Glomerular visceral epithelial cell (primary cell): ENCODE data around the gene PDCD11.

Experiments
- DNase-seq: peaks from one replicate; pipeline ENCODE4 v3.0.0-alpha.2; 2016; ENCODE audit errors: extremely low spot score

Gene PDCD11

DNA sequence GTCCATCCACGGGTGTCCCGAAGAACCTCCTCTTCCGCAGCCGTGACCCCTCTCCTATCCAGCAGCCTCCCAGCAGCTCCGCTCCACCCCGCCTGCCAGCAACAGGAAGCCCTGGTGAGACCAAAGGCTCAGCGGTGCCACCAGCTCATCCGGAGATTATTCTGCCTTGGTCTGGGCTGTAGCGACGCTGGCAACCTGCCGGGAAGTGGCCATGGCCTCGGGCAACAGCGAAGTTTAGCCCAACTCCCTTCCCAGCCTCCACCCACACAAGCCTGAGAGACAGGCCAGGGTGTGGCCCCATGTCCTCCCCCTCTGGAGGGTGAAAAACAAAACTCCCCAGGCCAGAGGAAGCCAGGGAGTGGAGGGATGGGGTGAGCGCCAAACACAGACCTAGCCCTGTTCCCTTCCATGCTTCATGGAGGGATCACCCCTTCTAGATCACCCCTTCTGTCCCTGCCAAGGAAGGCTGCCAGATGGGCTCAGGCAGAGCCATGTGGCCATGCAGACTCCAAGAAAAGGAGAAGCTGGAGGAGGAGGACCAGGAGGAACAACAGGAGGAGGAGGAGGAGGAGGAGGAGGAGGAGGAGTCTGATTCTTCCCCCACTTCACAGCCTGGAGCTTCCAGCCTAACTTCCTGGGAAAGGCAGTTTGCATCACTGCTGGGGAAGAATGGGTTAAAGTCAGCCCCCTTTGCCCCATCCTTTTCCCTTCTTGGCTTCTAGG, 54.8 kb downstream of the PDCD11 start:
- DNase-seq, result no peak

DNA sequence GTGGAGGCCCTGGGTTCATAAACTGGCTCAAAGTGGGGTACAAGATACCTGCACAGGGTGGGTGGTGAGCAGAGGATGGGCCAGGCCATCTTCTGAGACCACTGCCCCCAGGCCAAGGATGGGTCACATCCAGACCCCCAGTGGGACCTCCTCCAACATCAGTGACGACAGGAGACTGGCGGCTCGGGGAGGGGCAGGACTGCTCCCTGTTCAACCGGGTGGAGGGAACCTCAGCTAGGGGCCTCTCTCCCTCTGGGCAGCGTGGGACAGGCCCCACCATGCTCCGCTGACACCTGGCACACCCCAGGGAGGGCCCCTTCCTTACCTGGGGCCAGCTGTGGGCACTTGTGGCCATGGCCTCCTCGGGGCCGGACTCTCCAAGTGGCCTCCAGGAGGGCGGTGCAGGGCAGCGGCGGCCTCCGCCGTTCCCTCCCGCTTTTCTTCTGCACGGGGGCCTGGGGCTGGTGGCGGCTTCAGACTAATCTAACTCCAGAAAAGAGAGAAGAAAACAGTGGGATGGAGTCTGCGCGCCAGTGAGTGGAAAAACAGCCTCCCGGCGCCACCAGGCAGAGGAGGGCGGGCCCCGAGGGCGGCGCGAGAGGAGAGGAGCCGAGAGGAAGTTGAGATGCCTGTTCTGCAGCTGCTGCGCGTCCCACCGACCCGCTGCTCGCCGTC, 55.5 kb downstream of the PDCD11 start, which contains the start of gene CALHM2:
Gene CALHM2 (minus strand): TSS at position 540 of the 675 bp plus-strand sequence. CDS start 2,429 bp downstream, outside the sequence.
- DNase-seq, result no peak

DNA sequence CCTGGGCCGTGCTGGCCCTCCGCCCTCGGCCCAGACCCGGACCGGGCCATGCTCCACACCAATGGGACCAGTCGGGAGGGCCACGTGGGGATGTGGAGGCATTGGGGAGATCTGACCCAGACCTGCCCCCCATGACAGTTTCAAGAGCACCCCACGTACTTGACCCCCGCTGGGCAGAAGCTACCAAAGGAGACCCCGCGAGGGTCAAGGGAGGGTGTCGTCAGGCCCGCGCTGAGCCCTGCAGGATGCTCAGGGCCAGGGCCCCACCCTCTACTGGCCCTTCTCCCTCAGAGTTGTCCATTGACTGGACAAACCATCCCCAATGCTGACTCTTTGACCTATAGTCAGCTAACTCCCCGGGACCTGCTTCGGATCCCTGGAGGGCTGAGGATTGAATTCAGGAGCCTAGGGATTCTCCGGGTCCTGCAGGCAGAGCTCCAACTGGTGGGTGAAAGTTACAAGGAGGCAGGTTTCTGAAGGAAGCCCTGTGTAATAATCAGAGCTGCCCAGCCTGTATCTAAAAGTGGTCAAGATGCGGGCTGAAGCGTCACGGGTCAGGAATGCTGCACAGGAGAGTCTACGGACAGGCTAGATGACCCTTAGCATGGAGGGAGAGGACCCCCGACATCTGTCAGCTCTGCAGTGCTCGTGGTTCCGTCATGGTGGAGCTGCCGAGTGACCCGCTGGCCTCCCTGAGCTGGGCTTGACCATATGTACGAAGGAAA, 56.2 kb downstream of the PDCD11 start:
- no peak for DNase-seq

DNA sequence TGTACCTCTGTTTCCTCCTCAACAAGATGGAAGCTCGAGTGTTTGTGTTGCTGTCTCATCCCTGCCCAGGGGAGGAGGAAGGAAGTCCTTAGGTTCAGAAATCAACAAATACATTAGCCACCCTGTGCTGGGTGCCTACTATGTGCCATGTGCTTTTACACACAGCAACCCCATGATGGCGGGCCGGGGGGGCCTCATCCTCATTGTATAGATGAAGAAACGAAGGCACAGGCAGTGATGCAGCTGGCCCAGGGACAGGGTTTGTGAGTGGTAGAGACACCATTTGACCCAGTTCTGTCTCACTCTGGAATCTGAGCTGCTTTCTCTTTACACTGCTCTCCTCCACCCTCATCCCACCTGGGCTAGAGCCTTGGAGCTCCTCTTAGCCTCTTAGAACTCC, 57.6 kb downstream of the PDCD11 start:
- no peak for DNase-seq

DNA sequence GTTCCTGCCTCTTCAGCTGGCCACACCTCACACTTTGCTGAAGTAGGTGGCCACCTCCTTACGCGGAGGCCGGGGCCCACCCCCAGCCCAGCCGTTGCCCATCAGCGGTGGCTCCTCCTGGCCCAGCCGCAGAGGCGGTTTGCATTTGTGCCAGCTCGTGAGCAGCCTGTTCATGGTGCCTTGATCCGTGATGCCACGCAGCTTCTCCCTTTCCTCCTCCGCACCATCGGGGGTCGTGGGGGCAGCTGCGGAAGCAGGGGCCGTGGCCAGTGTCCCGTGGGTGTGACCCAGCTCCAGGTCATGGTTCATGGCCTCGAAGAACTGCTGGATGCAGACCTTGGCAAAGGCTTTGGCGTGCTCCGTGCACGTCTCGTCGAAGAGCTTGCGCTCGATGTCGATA, 58.8 kb downstream of the PDCD11 start:
- no peak for DNase-seq

DNA sequence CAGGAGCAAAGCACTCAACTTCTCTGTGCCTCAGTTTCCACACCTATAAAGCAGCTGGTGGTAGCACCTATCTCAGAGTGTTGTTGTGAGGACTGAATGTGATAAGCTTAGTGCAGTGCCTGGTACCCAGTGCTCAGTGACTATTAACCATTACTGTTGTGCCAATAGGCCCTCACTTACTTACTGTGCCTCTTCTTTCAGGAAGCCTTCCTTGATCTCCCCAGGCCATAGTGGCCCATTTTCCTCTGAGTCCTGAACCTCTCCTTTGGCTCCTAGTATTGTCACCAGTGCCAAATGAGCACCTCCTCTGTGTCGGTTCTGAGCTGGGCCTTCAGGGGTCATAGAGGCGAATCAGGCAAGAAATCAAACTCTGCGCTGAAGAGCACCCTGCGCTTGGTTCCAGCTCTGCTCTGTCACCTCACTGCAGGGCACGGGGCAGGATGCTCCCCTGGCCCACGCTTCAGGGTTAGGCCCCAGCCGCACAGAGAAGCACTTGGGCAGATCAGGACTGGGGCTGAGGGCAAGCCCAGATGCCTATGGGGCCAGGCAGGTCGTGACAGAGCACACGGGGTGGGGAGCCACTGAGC, 59.7 kb downstream of the PDCD11 start:
- DNase-seq, result no peak

DNA sequence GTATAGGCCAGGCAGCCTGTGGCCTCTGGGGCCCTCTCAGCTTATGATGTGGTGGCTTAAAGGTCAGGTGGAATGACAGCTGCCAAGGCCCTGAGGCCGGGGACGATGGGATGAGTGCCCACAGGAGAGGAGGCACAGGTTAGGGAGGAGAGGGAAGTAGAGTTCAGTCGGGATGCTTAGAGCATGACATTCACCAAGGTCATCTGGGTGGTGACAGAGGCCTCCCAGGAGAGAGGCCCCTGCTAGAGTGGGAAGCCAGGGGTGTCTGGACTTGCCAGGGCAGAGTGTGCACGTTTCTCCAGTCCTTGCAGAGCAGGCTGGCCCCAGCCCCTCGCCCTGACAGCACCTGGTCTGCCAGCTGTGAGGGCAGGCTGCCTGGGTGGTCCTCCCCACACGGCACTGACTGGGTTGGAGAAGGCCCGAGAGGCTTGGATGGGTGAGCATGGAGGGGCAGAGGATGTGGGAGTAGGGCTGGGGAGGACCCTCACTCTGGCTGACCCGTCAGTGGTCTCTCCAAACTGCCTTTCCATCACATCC, 60.8 kb downstream of the PDCD11 start:
- DNase-seq, result no peak

DNA sequence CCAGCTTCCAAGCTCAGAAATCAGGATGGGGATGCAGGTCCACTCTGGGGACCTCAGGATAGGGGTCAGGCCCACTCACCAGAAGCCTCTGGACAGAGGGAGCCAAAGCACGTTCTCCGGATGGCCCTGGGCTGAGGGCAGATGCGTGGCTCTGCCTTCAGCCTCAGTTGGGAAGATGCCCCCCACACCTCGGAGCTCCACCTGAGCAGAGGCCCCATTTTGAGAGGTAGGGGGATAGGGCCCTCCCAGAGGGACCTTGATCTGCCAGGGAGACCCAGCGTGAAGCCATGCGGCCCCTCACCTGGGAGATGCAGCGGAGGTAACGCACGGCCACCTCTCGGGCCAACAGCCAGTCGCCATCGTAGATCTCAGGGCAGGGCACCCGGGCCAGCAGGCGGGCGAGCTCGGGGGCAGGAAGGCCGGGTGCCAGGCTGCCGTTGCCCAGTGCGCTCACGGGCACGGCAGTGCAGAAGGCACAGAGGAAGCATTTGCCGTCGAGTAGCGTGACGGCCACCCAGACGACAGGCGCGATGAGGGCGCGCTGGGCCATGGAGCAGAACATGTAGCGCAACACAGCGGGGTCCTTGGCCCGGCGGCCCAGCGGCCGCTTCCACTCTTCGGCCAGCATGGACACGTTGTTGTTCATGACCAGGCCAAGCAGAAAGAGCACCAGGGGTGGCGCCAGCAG, 61.6 kb downstream of the PDCD11 start:
- no peak for DNase-seq

DNA sequence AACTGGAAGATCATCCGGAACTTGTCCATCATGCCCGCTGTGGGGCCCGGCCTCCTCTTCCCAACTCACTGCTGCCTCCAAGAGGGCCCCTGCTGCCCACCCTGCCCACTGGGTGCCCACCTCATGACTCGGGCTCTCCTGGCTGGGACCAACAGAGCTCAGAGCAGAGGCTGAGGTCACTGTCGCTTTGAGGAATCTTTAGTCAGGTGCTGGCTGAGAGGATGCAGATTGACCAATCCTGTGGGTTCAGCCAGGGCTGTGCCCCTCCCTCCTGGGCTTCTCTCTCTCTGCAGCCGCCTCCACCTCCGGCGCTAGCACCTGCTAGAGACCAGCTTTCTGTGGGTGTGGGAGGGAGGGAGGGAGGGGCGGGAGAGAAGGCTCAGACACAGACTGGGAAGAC, 62.3 kb downstream of the PDCD11 start, which contains the start of gene CALHM1:
Gene CALHM1 (minus strand): TSS at position 181 of the 400 bp plus-strand sequence. CDS start 149 bp downstream, at position 32.
- no peak for DNase-seq

DNA sequence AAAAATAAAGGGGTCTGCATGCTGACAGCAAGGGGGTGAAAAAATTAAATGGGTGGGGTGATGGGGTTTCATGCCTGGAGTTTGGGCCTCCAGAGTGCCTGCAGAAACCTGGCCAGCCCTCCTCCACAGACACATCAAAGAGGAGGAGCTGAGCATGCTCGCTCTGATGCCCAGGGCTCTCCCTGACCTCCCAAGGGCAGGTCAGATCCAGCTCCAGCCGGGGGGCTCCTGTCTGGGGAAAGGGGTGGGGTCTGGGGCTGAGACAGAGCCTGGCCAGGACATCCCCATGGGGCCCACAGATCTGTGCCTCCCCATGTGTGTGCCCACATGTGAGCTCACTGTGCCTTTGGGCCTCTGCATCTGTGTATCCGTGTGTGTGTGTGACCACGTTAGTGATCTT, 63.2 kb downstream of the PDCD11 start:
- DNase-seq, result no peak

DNA sequence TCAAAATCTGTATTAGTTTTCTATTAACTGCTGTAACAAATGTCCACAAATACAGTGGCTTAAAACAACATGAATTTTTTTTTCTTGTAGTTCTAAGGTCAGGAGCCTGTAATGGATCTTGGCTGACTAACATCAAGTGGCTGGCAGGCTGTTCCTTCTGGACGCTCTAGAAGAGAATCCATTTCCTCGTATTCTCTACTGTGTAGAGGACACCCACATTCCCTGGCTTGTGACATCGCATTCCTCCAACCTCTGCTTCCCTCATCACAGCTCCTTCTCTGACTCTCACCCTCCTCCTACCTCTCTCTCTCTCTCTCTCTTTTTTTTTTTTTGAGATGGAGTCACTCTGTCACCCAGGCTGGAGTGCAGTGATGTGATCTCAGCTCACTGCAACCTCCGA, 67.1 kb downstream of the PDCD11 start:
- DNase-seq, result no peak

DNA sequence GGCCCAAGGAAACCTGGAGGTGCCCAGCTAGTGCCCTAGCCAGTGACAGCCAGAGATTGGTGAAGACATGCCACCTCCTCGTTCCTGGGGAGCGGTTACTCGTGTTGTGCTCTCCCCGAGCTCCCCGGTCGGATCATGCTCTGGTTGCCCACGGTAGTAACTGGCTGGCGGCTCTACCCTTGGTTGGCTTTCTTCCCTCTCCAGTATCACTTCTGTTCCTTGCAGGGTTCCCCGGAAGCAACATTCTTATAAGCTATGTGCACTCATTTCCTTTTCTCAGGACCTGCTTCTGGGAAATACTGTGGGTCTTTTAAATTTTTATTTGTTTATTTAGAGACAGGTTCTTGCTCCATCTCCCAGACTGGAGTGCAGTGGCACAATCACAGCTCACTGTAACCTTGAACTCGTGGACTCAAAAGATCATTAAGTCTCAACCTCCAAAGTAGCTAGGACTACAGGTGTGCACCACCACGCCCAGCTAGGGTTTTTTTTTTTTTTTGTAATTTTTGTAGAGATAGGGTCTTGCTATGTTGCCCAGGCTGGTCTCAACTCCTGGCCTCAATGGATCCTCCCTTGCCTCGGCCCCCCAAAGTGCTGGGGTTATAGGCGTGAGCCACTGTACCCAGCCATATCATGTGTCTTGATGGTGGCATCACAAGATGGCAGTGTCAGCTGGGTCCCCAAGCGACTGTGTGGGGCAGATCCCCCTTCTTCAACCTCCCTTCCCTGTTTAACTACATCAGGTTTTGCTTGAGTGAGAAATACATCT, 69.2 kb downstream of the PDCD11 start:
- no peak for DNase-seq

DNA sequence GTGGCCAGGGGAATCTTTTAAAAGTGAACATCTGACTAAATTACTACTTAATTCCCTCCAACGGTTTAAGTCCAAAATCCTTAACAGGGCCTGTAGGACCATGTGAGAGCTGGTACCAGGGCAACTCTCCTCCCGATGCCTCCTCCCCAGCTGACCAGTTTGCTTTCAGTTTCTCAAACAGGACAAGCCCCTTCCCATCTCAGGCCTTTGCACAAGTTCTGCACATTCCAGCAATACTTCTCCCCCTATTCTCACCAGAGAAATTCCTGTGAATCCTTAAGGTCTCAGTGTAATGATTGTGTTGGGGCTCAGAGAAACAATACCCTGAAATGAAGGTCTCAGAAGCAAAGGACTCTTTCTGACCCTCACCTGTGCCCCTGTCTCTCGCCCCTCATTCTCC, 70.3 kb downstream of the PDCD11 start:
- DNase-seq, result no peak

DNA sequence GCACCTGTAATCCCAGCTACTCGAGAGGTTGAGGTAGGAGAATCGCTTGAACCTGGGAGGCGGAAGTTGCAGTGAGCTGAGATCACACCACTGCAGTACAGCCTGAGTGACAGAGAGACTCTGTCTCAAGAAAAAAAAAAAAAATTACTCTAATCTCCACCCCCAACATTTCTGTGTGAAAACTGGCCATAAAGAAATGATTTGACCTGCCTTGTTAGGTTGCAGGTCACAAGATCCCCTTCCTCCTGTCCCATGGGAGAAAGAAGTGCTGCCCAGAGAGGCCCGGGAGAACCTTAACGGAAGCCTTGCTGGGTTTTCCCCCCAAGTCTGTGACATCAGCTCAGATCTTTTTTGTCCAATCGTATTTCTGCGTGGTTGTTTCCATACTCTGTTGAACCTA, 71.0 kb downstream of the PDCD11 start:
- DNase-seq, result no peak

DNA sequence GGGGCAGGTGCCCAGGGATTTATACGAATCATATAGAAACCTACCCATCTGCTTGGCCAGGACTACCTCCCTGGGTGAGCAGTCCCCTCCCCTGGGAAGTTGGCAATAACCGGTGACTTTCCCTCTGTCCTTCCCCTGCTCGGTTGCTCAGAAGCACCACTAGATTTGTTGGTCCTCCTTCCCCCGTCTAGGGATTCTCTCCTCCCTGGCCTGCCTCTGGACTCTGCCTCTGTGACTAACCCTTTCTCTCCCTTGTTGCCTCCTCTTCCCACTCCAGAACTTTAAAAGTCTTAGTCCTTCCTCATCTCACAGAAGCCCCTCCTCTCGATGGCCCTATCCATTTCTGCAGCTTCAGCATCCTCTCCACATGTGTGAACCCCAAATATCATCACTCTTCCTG, 72.8 kb downstream of the PDCD11 start:
- DNase-seq, result no peak

DNA sequence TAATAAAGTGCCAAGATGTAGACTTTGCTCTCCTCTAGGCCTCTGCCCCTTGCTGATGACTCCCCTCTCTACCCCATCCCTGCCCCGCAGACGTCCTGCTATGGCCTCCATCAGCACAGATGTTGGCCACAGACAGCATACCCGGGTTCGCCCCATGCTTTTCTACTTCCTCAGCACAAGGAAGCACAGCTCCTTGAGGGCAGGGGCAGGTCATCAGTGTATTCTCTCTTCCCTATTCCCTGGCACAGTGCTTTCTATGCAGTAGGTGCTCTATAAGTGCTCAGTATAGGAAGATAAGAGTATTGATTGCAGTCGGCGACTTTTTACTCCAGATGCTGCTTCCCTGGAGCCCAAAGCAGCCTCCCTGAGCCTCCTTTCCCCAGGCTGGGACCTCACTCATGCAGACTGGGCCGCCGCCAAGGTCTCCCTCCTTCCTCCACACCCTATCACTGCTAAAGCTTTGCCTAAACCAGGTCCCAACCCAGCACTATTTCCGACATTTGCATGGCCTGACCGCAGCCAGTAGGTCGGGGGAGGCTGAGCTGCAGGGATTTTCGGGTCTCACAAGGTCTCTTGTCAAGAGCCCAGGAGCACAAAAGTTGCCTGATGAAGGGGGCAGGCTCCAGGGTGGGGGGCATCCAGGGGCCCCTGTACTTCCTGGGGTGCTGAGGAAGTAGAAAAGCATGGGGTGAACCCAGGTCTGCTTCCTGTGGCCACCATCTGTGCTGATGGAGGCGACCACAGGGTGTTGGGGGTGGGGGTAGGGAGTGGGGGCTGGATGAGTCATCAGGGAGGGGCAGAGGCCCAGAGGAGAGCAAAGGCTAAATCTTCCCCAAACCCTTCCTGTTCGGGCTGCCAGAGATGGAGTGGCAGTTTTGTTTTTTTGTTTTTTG, 74.6 kb downstream of the PDCD11 start:
- peak; percentile 24 for DNase-seq

DNA sequence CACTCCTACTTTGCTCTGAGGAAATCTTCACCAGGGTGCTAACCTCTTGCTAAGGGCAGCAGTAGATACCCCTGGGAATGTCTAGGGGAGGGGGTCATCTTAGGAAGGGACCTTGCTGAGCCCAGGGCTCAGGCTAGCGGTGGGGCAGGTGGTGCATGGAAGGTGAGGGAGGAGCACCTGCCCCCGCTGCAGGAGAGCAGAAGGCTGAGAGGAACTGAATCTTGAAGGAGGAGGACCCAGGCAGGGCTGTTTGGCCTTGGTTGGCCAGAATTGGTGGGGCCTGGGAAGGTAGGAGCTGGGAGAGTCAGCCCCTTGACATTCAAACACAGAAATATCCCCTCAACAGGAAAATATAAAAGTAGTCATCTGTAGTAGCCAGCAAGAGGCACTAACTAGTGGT, 75.6 kb downstream of the PDCD11 start:
- no peak for DNase-seq

DNA sequence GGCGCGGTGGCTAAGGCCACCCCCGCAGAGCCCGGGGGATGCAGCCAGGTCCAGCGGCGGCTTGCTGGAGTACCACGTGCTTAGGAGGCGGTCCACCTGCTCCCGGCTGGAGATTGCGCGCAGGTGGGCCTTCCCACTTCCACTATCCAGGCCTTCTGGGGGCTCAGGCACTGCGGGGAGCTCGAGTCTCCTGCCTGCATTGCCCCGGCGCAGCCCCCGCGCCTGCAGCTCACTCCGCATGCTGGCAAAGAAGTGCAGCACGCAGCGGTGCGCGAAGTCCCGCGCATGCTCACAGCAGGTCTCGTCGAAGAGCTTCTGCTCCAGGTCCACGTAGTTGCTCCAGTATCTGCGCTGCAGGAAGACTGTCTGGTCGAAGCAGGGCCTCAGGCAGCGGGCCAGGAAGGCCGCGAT, 76.8 kb downstream of the PDCD11 start:
- DNase-seq, result no peak

DNA sequence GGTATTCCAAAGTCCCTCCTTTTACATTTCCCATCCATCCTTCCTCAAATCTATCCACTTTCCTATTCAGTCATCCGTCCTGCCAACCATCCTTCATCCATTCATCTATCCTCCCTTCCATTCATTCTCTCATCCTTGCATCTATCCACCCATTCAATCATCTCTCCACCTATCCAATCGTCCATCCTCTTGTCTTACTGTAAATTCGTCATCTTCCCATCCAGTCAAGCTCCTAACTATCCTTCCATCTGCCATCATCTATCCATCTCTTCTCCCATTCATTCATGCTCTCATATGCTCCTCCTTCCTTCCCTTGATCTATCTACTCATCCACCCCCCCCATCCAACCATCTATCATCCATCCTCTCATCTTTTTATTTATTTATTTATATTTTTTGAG, 77.7 kb downstream of the PDCD11 start:
- DNase-seq, result no peak

DNA sequence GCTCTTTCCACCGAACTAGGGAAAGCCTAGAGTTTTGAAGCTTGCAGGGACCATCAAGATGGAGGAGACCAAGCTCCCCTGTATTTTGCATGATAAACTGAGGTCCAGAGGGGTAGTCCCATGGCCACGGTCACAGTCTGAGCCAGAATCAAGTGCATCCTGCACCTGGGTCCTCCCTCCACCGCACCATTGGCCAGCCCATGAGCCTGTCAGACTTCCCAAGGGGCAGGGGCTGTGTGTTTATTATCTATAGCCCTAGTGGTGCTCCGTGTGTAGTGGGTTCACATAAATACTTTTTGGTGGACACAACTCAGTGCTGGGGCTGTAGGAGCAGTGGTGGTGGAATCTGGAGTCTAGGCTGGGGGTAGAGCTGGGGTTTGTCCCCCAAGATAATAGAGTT, 79.0 kb downstream of the PDCD11 start:
- no peak for DNase-seq
